ENCODE data around the gene ELAC1. TPM values are rescaled to one million over a fixed set of nuclear protein-coding genes. Genes with fewer than 3 reads are reported as not detected.
"Not testable (repeated sequence)": the region's sequence is repeated elsewhere in the genome, so short reads cannot be mapped to it uniquely, and the experiment has no call there.

ELAC1 gene
- total and polyA plus RNA-seq, 2 donors (not counting 1 experiment from before 2014, with no cell fraction given): 7.3 to 8.2 TPM

GRCh38 chr18:50969448-50969847 is 1.6 kb downstream of the ELAC1 start:
- Histone ChIP-seq H3K9me3 (ENCODE audit: control insufficient read depth, insufficient read depth, low read depth, low read length) (no peaks in the 10 kb centered on the region), H3K36me3 (ENCODE audit: control insufficient read depth, insufficient read depth, low read length) (no peaks in the 10 kb centered on the region), H3K27me3 (ENCODE audit: control insufficient read depth, insufficient read depth, low read length) (no peaks in the 10 kb centered on the region), H3K79me2 (ENCODE audit: control insufficient read depth, insufficient read depth, low read length) (peaks cover 11% of the 10 kb centered on the region), H3K4me3 (replicated peaks in 1 of 4; ENCODE audit: control extremely low read depth in 1 of 4, insufficient read depth in 1 of 4, low read depth in 3 of 4, low read length in 4 of 4) (peak overlapping the region; percentile 68 to 85 (median 78)), H2AFZ (ENCODE audit: low read length) (no peak overlapping the region), H3K27ac (ENCODE audit: insufficient read depth, low read length) (no peak overlapping the region), H4K20me1 (ENCODE audit: control insufficient read depth, extremely low read depth, insufficient read depth, low read length) (no peaks in the 10 kb centered on the region), H3K4me2 (ENCODE audit: extremely low read depth, insufficient read depth, low read length) (peak overlapping the region; percentile 89), H3K9ac (ENCODE audit: insufficient read depth, low read length) (no peak overlapping the region), H3K4me1 (ENCODE audit: control insufficient read depth, extremely low read depth, insufficient read depth, low read length) (no peaks in the 10 kb centered on the region)
- no peak for DNase-seq (ENCODE audit: low read depth in 2 of 2)
- TF ChIP-seq EZH2 (IDR thresholded peaks at IDR 0.05; ENCODE audit: low read length, missing control alignments) (no peak), CTCF (conservative IDR thresholded peaks at IDR 0.05 in 1 of 2, IDR thresholded peaks at IDR 0.05 in 1 of 2; ENCODE audit: low read depth in 1 of 2, low read length in 2 of 2) (no peak)

- Histone ChIP-seq H4K20me1 (ENCODE audit: control insufficient read depth, extremely low read depth, insufficient read depth, low read length) (no peaks in the 10 kb centered on the region), H3K79me2 (ENCODE audit: control insufficient read depth, insufficient read depth, low read length) (peaks cover 11% of the 10 kb centered on the region), H3K36me3 (ENCODE audit: control insufficient read depth, insufficient read depth, low read length) (no peaks in the 10 kb centered on the region), H2AFZ (ENCODE audit: low read length) (no peak overlapping the region), H3K4me1 (ENCODE audit: control insufficient read depth, extremely low read depth, insufficient read depth, low read length) (no peaks in the 10 kb centered on the region), H3K9me3 (ENCODE audit: control insufficient read depth, insufficient read depth, low read depth, low read length) (no peaks in the 10 kb centered on the region), H3K9ac (ENCODE audit: insufficient read depth, low read length) (no peak overlapping the region), H3K4me3 (replicated peaks in 1 of 4; ENCODE audit: control extremely low read depth in 1 of 4, insufficient read depth in 1 of 4, low read depth in 3 of 4, low read length in 4 of 4) (no peak overlapping the region), H3K4me2 (ENCODE audit: extremely low read depth, insufficient read depth, low read length) (no peak overlapping the region), H3K27me3 (ENCODE audit: control insufficient read depth, insufficient read depth, low read length) (no peaks in the 10 kb centered on the region), H3K27ac (ENCODE audit: insufficient read depth, low read length) (no peak overlapping the region)
- no peak for DNase-seq (ENCODE audit: low read depth in 2 of 2)
- TF ChIP-seq CTCF (conservative IDR thresholded peaks at IDR 0.05 in 1 of 2, IDR thresholded peaks at IDR 0.05 in 1 of 2; ENCODE audit: low read depth in 1 of 2, low read length in 2 of 2) (no peak), EZH2 (IDR thresholded peaks at IDR 0.05; ENCODE audit: low read length, missing control alignments) (no peak)
Observed at GRCh38 chr18:50970006-50970405, 2.2 kb downstream of the ELAC1 start.

GRCh38 chr18:50972404-50972803 is 4.6 kb downstream of the ELAC1 start:
- not testable (repeated sequence) for H3K9me3 ChIP-seq (ENCODE audit: control insufficient read depth, insufficient read depth, low read depth, low read length); H3K36me3 ChIP-seq (ENCODE audit: control insufficient read depth, insufficient read depth, low read length); H3K9ac ChIP-seq (ENCODE audit: insufficient read depth, low read length); H3K27me3 ChIP-seq (ENCODE audit: control insufficient read depth, insufficient read depth, low read length); H3K27ac ChIP-seq (ENCODE audit: insufficient read depth, low read length); H4K20me1 ChIP-seq (ENCODE audit: control insufficient read depth, extremely low read depth, insufficient read depth, low read length); H3K4me3 ChIP-seq (replicated peaks in 1 of 4; ENCODE audit: control extremely low read depth in 1 of 4, insufficient read depth in 1 of 4, low read depth in 3 of 4, low read length in 4 of 4); H3K4me2 ChIP-seq (ENCODE audit: extremely low read depth, insufficient read depth, low read length); H3K4me1 ChIP-seq (ENCODE audit: control insufficient read depth, extremely low read depth, insufficient read depth, low read length); DNase-seq (ENCODE audit: low read depth in 2 of 2); H2AFZ ChIP-seq (ENCODE audit: low read length)
- H3K79me2 ChIP-seq (ENCODE audit: control insufficient read depth, insufficient read depth, low read length): peaks cover 11% of the 10 kb centered on the region

Data from fibroblast of lung (primary cell).